GM12878 (cell line): ENCODE measurements around the gene ITGA1. TPM values are rescaled to one million over a fixed set of nuclear protein-coding genes. Genes with fewer than 3 reads are reported as not detected.

Experiments
- ATAC-seq: fragments of 200-7000 bp; cut with Tn5 transposase; 3 replicates; pipeline ENCODE4 v1.9.1; 2020; ENCODE audit warnings: mild to moderate bottlenecking, moderate library complexity
- BruUV-seq: library from RNA; stranded (reverse); fragments of 400-500 nt; replicated peaks from 2 replicates; lab custom pipeline; 2021; lab: Mats Ljungman, UMichigan
- CTCF ChIA-PET: fragments of 300-600 bp; sonication (Branson Sonifier 250); formaldehyde crosslinking; extraction: SDS; loops from one replicate; lab custom pipeline; 2021; ENCODE audit warnings: inconsistent platforms; lab: Yijun Ruan, JAX
- POLR2A ChIA-PET: fragments of 350-600 bp; formaldehyde crosslinking; extraction: SDS; loops from one replicate; lab custom pipeline; 2021; ENCODE audit warnings: inconsistent platforms; lab: Charles Lee
- RAD21 ChIA-PET: fragments of 300-600 bp; sonication (Branson Sonifier 250); formaldehyde crosslinking; loops from one replicate; lab custom pipeline; 2023; ENCODE audit warnings: antibody characterized with exemption; ENCODE audit not compliant: unreplicated experiment; lab: Charles Lee
- SMC1A ChIA-PET: fragments of 300-600 bp; sonication (Branson Sonifier 250); formaldehyde crosslinking; loops from one replicate; lab custom pipeline; 2023; ENCODE audit not compliant: unreplicated experiment, uncharacterized antibody; lab: Charles Lee
- DNase-seq: peaks from one replicate; pipeline ENCODE4 v3.0.0-alpha.2; 2011; ENCODE audit warnings: low read depth, low spot score
- FAIRE-seq: peaks from 3 replicates; lab custom pipeline; 2011; peaks lifted over from hg19 to GRCh38; lab: Jason Lieb, UNC
- H2AFZ ChIP-seq: 2 replicates; pipeline ENCODE4 v1.6.0; 2011; ENCODE audit warnings: low read depth, low read length, control low read depth; ENCODE audit not compliant: control insufficient read depth
- H3K27ac ChIP-seq: 2 replicates; pipeline ENCODE4 v1.5.1; 2011; ENCODE audit warnings: control low read depth; ENCODE audit not compliant: control insufficient read depth, insufficient read depth
- H3K27me3 ChIP-seq, 2 experiments: replicated peaks in 1 of 2; 2 replicates each; pipeline versions ENCODE4 v1.6.0 to v1.6.1; 2011; ENCODE audit warnings: low read length in 1 of 2; ENCODE audit not compliant: control insufficient read depth in 2 of 2, insufficient read depth in 2 of 2
- H3K36me3 ChIP-seq, 2 experiments: 2 replicates each; pipeline ENCODE4 v1.5.1; 2011; ENCODE audit warnings: low read length in 1 of 2; ENCODE audit not compliant: control insufficient read depth in 2 of 2, insufficient read depth in 2 of 2
- H3K4me1 ChIP-seq: 2 replicates; pipeline ENCODE4 v1.6.1; 2011; ENCODE audit warnings: mild to moderate bottlenecking, low read length, moderate library complexity, mixed read lengths; ENCODE audit not compliant: control insufficient read depth, insufficient read depth
- H3K4me2 ChIP-seq: 2 replicates; pipeline ENCODE4 v1.6.0; 2011; ENCODE audit warnings: control low read depth; ENCODE audit not compliant: control insufficient read depth, insufficient read depth
- H3K4me3 ChIP-seq: fragments of 200-600 bp; sonication (generic); 2 replicates; pipeline ENCODE4 v1.5.1; 2016
- H3K79me2 ChIP-seq: 2 replicates; pipeline ENCODE4 v1.6.0; 2011; ENCODE audit warnings: low read length; ENCODE audit not compliant: control insufficient read depth, insufficient read depth
- H3K9ac ChIP-seq: 2 replicates; pipeline ENCODE4 v1.8.0; 2011; ENCODE audit warnings: low read length, control low read depth, mixed read lengths; ENCODE audit not compliant: control insufficient read depth, insufficient read depth
- H3K9me3 ChIP-seq: replicated peaks from 3 replicates; pipeline ENCODE4 v1.5.1; 2011; ENCODE audit warnings: mild to moderate bottlenecking, low read length; ENCODE audit not compliant: control insufficient read depth, insufficient read depth
- H4K20me1 ChIP-seq: 2 replicates; pipeline ENCODE4 v1.6.0; 2011; ENCODE audit not compliant: control insufficient read depth, insufficient read depth
- BHLHE40 ChIP-seq, 2 experiments: fragments of 450-650 bp in 1 of 2; IDR thresholded peaks; 2 replicates each; pipeline ENCODE4 v1.6.1; 2011 to 2017; ENCODE audit warnings: low read depth in 2 of 2, borderline replicate concordance in 1 of 2, improper control_type of control experiment in 1 of 2, low read length in 1 of 2, mild to moderate bottlenecking in 1 of 2
- CHD1 ChIP-seq: IDR thresholded peaks from 2 replicates; pipeline ENCODE4 v1.6.1; 2012; ENCODE audit warnings: low read depth, low read length, improper control_type of control experiment
- DPF2 ChIP-seq: fragments of 450-650 bp; IDR thresholded peaks from 2 replicates; pipeline ENCODE4 v1.6.1; 2017; ENCODE audit warnings: mild to moderate bottlenecking
- MXI1 ChIP-seq: fragments of 150-350 bp; IDR thresholded peaks from 2 replicates; pipeline ENCODE4 v1.6.1; 2011; ENCODE audit warnings: low read depth, mild to moderate bottlenecking, inconsistent platforms, low read length, improper control_type of control experiment
- NKRF ChIP-seq: fragments of 450-650 bp; conservative IDR thresholded peaks from 2 replicates; pipeline ENCODE4 v1.6.1; 2017; ENCODE audit warnings: mild to moderate bottlenecking, moderate library complexity
- NR2F1 ChIP-seq: fragments of 450-650 bp; conservative IDR thresholded peaks from 2 replicates; pipeline ENCODE4 v1.6.1; 2017; ENCODE audit warnings: mild to moderate bottlenecking
- SKIL ChIP-seq: fragments of 450-650 bp; IDR thresholded peaks from 2 replicates; pipeline ENCODE4 v1.6.1; 2017; ENCODE audit warnings: mild to moderate bottlenecking, low read depth, inconsistent platforms; ENCODE audit not compliant: poor library complexity, severe bottlenecking
- SMARCA5 ChIP-seq: fragments of 450-650 bp; IDR thresholded peaks from 2 replicates; pipeline ENCODE4 v1.6.1; 2017; ENCODE audit warnings: mild to moderate bottlenecking
- SMC3 ChIP-seq: IDR thresholded peaks from 2 replicates; pipeline ENCODE4 v1.6.1; 2011; ENCODE audit warnings: low read length, improper control_type of control experiment, borderline replicate concordance
- TBL1XR1 ChIP-seq: IDR thresholded peaks from 2 replicates; pipeline ENCODE4 v1.6.1; 2012; ENCODE audit warnings: low read depth, low read length, improper control_type of control experiment
- TCF7 ChIP-seq: IDR thresholded peaks from 2 replicates; pipeline ENCODE4 v1.6.1; 2014; ENCODE audit warnings: antibody characterized with exemption, borderline replicate concordance
- ZNF592 ChIP-seq: fragments of 450-650 bp; IDR thresholded peaks from 2 replicates; pipeline ENCODE4 v1.6.1; 2017; ENCODE audit warnings: mild to moderate bottlenecking, moderate library complexity
- WGBS: methylation state at CpG from one replicate; pipeline ENCODE4 v1.1.6; 2016; ENCODE audit warnings: low lambda C conversion rate; ENCODE audit not compliant: insufficient replicate concordance, insufficient coverage; ENCODE audit errors: missing lambda C conversion rate; 5-methylcytosine and 5-hydroxymethylcytosine counted together
- in situ Hi-C: fragments of 300-500 bp; cut with MboI; formaldehyde crosslinking; loops from 9 replicates; pipeline ENCODE4 v1.14.3; 2018; ENCODE audit warnings: mixed read lengths
- intact Hi-C: fragments of 100-400 bp; cut with micrococcal nuclease; formaldehyde crosslinking; loops from one replicate; pipeline ENCODE4 v1.14.2; 2022; ENCODE audit not compliant: unreplicated experiment
- polyA plus RNA-seq, 11 experiments: library from polyadenylated mRNA; depleted of rRNA in 4 of 11; unstranded in 6 of 11; stranded (reverse) in 5 of 11; fragments of >200 nt; fragmentation: Nextera tagmentation in 4 of 11; fragmentation: Illumina TruSeq in 1 of 11; extraction: Ambion mirVana in 4 of 11; extraction: Trizol in 1 of 11; gene quantifications; 1 replicate in 1 of 11; 2 replicates in 10 of 11; pipeline versions ENCODE4 v1.2.1 to v1.2.3, GENCODE V29; 2011 to 2016; ENCODE audit warnings: inconsistent platforms in 2 of 11, missing spikeins in 2 of 11, low read depth in 1 of 11
- total RNA-seq, 4 experiments: library from RNA; depleted of rRNA in 3 of 4; stranded (reverse); fragments of >200 nt in 3 of 4; fragmentation: Illumina TruSeq in 1 of 4; extraction: Trizol in 1 of 4; gene quantifications; 2 replicates each; pipeline versions ENCODE4 v1.2.1 to v1.2.3, GENCODE V29; 2013 to 2021

Gene ITGA1
- total and polyA plus RNA-seq, 10 of the 15 experiments (the other 5 are each of a cell fraction or from before 2014, with no cell fraction given): 0.02 to 0.56 (median 0.19) TPM

- no peak for TF ChIP-seq ZNF592
Observed at GRCh38 chr5:52798938-52799337, 11.2 kb downstream of the ITGA1 start (continued).

GRCh38 chr5:52799358-52799982 lies 11.8 kb downstream of the ITGA1 start:
- H3K4me3 ChIP-seq: peak overlapping the region; percentile 90
- FAIRE-seq: peak; percentile 62
- H3K4me2 ChIP-seq: peak overlapping the region; percentile 98
- no peak for DNase-seq
- ChIA-PET SMC1A (interaction anchor here (0.9 to 1.9 kb wide), 10 partner anchors 9 to 116 kb away, joined by 3 to 13 read pairs (median 4); partner anchors contain the start of genes ITGA1 and PELO), RAD21 (interaction anchor here (1.1 to 1.5 kb wide), 5 partner anchors 10 to 116 kb away, joined by 3 to 7 read pairs (median 4); partner anchors contain the start of genes ITGA1 and PELO), CTCF (interaction anchor here (0.9 to 2.0 kb wide), 7 partner anchors 9 to 310 kb away, joined by 3 to 11 read pairs (median 5); partner anchors contain the start of genes ITGA1, MOCS2 and PELO), POLR2A (interaction anchor here (0.6 to 1.5 kb wide), 6 partner anchors 10 to 1511 kb away, joined by 3 to 8 read pairs (median 3); partner anchors contain the start of genes ARL15 and MOCS2)
- H4K20me1 ChIP-seq: no peaks in the 10 kb centered on the region
- peak; percentile 27 for ATAC-seq
- peaks cover 39% of the 10 kb centered on the region for H3K79me2 ChIP-seq
- H2AFZ ChIP-seq: peak overlapping the region; percentile 95
- in situ Hi-C loops: loop anchor here (10.0 kb wide), 1 partner anchor 295 kb away; no protein-coding TSS in a partner anchor
- WGBS: under 1% methylated on average over 19 of the region's 19 CpGs
- TSS peak; percentile 95 for BruUV-seq
- peak overlapping the region; percentile 73 for H3K27ac ChIP-seq
- H3K9ac ChIP-seq: peak overlapping the region; percentile 72
- H3K36me3 ChIP-seq: no peaks in the 10 kb centered on the region
- no peaks in the 10 kb centered on the region for H3K9me3 ChIP-seq
- H3K4me1 ChIP-seq: peaks cover 3% of the 10 kb centered on the region; the same call in 1 of the 2 replicates
- no peaks in the 10 kb centered on the region for H3K27me3 ChIP-seq
- intact Hi-C loops: no loop called here
- TF ChIP-seq DPF2 (no peak), SMARCA5 (0 out of 2 replicates have a peak, but pooled peaks have one; percentile 48), TCF7 (no peak), BHLHE40 (IDR thresholded peaks at IDR 0.05; ENCODE audit: borderline replicate concordance in 1 of 2, low read depth in 2 of 2, low read length in 1 of 2) (peak; percentile 79), NR2F1 (no peak), SMC3 (0 out of 2 replicates have a peak, but pooled peaks have one; percentile 14), MXI1 (peak; percentile 49; the same call in 1 of the 2 replicates), SKIL (peak; percentile 48), TBL1XR1 (no peak), NKRF (peak; percentile 62; the same call in 1 of the 2 replicates), CHD1 (no peak)
